EH (cell line): ENCODE data around the gene CD47.

Source experiments
- DNase-seq: peaks from one replicate; pipeline ENCODE4 v3.0.0-alpha.2; 2015; ENCODE audit warnings: low read depth

CD47 gene

DNA sequence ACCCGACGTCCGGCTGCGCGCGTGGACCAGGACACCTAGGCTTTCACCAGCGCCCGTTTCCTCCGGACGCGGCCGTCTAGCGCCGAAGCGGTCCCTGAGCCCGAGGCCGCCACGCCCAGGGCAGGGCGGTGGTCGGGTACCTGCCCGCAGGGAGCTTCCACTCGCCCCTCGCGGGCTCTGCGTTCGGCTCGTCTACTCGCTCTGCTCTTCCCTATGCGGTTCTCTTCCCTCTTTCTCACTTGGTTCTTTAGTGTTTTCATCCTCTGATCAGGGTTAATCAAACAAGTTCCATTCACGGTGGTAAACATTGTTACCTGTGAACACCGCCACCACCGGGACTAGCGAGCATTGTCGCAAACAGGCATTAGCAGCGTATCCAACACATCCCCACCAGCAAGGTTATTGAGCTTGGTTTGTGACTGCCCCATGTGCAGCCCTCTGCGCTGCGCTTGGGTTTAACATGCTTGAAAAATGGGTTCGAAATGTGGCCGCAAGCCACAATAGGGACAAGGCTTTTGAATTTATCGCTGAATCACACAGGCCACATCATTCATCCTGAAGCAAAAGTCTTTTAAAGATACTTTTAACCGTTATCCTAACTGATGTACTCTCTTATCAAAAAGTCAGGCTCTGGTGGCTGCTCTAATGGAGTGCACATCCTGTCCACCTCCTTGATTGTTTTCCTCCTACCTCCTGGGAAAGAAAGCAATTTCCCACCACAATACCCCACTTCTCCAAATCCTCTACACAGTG is 843 bp upstream of the CD47 start:
- DNase-seq = no peak

DNA sequence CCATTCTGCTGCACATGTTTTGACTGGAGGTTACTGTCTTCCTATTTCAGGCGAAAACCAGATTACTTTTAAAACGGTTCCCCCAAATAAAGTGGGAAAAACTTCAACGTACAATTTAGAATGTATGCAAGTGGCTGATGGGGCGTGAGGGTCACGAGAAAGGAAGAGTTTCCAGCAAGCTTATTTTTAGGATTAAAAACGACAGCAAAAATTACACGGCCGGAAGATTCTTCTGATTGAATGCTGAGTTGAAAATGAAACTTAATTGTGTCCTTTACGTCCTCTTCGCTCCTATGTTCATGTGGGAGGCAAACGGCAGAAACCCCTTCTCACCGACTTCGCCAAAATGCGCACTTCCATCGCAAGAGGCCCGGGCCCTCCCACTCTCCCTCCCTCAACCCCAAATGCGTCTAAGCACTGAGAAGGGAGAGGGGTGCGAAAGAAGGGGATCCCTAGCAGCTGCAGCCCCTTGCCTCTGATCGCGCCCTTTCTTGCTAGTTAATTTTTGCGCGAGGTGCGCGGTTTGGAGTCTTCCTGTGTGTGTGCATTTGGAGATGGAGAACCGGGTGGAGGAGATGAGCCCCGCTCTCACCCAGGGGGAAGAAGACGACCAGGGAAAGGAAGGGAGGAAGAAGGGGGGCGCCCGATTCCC is 656 bp downstream of the CD47 start:
- peak; percentile 57 for DNase-seq

DNA sequence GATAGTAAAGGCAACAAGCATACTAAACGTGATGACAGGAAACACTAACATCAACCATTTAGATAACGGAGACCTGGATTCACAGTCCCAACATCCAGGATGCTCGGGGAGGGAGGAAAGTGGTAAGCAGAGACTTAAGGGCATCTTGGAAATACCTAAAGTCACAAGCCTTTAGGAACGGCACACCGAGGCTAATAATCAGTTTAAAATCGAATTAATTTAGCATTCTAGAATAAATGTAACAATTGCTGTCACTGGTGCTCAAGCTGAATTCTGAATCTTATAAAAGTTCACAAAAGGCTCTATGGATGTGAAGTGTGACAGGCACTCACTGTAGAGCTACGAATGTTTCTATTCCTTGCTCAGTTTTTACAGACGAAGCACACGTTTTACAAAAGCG is 1.3 kb downstream of the CD47 start:
- peak; percentile 7 for DNase-seq

DNA sequence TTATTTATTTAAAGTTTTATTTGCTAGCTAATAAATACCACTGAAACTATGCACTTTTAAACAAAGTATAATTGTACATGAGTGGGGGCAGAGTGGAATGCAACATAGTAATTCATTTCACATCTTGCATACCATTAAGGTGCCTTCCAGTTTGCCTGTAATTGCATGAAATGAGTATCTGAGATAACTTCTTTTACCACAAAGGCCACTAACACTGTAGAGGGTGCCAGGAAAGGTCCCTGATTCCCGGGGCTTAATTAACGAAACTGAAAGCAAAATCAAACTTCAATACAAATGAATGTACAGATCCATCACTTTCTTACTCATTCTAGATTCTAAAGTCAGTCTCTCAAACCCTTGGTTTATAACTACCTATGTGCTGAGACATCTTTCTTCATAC is 2.1 kb downstream of the CD47 start:
- DNase-seq = peak; percentile 65

DNA sequence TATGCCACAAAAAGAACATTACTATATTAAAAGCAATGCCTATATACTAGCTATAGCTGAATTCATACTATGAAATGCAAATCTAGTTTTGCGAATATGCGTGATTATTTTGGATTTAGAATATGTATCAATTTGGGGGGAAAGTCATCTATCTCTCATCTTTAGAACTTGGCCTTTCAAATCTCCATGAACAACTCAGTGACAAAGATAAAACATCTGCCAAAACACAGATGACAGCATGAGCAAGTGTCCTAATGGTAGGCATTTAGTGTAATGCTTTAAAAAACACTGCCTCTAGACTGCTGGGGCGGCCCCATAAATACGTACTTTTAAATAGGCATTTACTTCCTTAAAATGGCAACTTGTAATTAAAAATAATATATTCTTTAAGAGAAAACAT is 2.7 kb downstream of the CD47 start:
- peak; percentile 4 for DNase-seq

DNA sequence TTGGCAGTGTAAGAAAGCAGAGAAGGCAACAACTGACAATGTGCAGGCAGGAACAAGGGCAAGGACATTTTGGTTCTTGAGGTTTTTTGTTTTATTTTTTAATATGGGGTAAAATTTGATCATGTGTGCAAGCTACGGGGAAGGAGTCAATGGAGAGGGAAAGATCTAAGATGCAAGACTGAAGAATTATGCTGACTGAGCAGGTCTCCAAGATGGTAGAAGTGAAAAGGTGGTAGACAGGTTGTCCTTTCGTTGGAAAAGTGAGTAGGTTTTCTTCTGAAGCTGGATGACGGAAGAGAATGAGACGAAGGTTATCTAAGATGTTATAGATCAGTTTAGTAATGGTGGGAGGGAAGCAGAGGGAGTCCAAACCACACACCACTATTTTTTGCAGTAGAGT is 4.2 kb downstream of the CD47 start:
- no peak for DNase-seq

DNA sequence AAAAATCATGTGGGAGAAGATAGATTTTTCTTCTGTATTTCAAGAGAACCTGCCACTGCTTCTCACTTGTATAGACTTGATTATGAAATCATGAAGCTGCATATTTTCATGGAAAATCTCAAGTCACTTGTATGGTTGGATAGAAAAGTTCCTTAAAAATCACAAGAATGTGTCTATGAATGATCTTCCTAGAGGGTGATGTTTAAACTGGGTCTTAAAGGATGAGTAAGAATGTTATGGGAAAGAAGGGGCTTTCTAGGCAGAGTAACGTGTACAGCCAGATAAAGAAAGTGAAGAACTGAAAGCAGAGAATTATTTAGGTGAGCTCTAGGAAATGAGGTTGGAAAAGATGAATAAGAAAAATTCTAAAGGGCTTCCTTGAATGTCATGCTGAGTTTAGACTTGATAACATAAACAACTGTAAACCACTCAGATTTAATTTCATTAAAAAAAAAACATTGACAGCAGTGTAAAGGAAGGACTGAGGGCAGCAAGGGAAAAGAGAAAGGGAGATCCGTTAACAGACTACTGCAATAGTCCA is 5.0 kb downstream of the CD47 start:
- DNase-seq = peak; percentile 53

DNA sequence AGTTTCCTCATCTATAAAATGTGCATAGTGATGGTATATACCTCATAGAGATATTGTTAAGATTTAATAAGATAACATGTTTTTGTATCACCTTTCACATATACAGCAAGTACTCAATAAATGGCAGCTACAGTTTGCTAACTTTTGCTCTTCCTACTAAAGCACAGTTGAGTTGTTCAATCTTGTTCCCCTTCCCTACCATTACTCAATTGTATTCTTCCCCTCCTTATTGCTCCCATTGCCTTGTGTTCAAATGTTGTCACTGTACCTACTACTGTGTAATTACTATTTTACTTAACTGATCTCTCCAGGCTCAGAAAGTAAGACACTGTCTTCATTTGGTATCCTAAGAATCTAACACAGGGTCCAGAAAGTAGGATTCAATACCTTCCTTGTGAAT is 5.5 kb downstream of the CD47 start:
- DNase-seq = no peak

DNA sequence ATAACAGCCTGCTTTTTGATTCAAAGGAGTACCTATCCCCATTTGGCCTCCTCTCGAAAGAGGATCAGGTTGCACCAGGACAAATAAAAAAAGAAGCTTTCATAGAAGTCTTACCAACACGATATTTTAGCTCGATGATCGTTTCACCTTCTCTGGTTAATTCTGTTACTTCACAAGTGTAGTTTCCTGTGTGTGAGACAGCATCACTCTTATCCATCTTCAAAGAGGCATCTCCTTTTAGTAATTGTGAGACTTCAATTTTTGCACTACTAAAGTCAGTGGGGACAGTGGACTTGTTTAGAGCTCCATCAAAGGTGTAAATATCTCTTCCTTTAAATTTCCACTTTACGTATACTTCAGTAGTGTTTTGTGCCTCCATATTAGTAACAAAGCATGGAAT is 11.0 kb downstream of the CD47 start:
- no peak for DNase-seq

DNA sequence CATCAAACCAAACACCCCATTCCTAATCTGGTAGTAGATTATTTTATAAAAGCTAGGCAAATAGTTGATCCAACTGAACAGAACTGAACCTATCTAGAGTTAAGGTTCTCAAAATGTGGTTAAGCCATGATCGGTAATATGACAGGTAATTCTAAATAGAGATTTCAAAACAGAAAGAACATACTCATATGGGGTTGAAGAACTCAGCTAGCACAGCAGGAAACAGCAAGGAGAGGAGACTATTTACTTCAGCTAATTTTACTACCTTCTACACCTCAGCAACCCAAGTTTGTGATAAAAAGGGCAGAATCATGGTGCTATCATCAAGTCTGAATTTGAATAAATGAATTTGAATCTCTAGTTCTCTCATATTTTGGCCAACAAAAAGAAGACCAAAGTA is 11.8 kb downstream of the CD47 start:
- no peak for DNase-seq

DNA sequence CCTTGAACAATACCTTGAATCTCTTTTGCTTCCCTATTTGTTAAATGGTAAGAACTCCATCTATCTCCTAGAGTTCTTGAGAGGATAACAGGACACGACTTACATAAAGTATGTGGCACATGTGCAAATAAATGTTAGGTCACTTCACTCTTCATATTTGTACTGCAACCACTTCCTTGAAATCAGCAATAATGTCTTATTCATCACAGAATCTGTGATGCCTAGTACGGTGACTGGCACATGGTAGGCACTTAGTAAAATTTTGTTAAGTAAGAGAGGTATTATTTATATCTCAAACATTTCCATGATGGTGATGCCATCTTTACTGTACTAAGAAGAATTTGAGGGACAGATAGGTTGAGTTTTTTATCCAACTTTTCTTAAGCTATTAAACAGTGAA is 14.3 kb downstream of the CD47 start:
- DNase-seq = no peak

DNA sequence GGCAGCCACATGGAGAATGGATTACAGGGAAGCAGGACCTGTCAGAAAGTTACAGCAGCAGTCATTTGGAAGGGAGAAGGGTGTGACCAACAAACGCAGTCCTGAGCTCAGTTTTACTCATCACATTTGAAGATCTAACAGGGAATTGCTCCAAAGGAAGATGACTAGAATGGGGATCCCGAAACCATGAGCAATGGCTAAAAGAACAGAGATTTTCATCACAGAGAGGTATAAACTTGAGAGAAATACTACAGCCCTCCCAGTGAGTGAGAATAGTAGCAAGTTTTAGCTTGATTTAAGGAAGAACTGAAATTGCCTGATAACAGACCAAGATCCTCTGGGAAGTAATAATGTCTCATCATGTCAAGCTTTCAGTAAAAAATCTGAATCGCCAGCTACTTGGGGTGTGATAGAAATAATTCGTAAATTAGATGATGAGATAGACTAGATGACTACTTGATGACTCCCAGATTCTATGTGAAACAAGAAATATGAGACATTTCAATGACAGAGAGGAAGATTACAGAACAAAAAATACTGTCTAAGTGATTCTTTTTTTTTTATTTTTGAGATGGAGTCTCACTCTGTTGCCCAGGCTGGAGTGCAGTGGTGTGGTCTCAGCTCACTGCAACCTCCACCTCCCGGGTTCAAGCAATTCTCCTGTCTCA is 16.9 kb downstream of the CD47 start:
- DNase-seq = peak; percentile 23

DNA sequence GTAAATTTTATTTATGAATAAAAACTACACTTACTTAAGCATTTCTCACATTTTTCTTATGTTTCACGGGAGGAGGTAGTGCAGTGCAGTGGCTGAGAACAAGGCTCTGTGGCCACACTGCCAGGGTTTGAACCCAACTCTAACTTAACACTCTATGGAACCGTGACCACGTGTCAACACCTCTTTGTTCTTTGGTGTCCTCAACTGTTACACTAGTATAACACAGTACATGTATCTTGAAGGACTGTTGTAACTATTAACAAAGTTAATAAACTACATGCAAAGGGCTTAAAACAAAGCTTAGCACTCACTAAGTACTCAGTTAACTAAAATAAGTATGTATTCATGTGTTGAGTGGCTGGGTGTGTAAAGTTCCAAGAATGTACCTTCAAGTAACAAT is 19.5 kb downstream of the CD47 start:
- DNase-seq = no peak

DNA sequence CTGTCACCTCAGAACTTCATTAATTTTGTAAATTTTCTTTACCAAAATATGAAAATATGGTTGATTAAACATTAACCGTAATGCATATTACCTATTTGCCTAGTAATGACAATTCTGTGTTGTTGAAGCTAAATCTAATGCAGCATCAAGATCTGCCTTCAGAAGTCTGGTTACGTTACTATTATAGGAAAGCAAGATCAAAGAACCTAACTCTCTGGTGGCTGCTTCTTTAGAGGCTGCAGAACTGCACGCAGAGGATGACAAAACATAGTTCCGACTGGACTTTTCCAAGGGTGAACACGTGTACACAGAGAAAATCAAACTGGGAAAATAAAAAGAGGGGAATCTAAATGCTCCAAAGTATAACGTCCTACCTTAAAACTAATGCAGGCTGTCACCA is 20.5 kb downstream of the CD47 start:
- DNase-seq = no peak

DNA sequence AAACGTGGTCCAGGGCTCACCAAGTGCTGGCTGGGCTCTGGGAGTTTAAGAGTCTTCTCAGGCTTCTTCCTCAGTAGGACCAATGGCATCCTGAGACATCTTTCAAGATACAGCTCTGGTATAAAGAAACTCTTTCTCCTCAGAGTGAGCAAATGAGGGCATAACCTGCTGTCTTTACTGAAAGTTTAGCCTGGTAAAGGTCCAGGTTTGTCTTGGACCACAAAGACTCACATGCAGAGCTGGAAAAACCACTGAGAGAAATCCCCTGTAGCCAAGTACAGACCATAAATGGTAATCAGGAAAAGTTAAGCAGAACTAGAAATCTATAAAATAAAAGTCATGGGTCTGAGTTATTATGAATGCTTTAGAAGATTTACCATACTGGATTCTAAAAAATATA is 23.1 kb downstream of the CD47 start:
- DNase-seq = no peak

DNA sequence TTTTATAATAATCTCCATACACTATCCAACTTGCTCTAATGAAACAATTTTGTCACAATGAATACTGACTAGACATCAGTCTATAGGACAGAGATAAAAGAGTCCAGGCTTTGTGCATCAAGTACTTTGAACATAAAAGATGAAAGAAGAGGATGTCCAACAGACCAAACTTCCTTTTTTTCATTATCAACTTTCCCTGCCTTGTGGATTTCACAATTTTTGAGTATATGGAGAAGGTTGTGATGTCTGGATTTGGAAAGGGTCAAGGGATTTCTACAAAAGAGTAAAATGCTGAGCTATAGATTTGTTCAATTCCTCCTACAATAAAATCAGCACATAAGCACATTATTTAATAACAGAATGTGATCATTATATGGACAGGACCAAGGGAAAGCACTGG is 25.7 kb downstream of the CD47 start:
- no peak for DNase-seq

DNA sequence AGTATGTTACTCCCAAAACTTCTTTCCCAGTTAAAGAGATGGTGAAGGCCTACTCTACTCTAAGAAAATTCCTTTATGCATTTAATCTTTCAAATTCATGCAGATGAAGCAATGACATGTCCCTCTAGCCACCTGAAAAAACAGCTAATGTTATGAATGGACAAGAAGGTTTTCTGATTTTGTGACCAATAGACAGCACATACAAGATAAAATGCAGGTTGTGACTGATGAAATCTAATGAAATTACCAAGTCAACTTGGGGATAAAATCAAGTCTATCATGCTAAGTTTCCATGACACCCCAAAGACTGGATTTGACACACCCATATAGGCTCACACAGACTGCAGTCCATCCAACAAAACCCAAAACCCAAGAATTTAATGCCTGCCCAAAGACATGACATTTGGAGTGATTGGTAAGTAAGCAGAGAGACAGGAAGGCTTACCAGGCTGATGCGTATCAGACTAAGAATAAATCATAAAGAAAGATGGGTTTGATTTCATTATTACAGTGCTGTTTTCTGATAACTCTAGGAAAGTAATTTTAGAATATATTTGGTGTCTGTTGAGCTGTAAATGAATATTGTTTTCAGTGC is 26.4 kb downstream of the CD47 start:
- DNase-seq = no peak

DNA sequence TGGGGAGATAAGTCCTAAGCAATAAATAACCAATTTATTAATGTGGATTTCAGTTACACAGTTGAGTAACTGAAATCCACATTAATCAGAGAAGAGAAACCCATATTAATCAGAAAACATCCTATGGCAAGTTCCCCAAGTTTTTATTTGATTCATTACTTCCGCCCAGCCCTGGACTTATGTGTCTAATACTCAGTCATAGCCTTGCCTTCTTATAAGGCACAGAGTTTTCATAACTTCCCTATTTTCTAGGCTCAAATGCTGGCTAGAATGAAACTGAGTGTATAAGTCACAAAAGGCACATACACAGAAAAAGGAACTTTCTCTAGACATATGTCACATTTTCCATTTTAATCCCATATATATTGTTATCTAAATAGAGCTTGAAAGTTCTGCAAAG is 28.8 kb downstream of the CD47 start:
- no peak for DNase-seq

DNA sequence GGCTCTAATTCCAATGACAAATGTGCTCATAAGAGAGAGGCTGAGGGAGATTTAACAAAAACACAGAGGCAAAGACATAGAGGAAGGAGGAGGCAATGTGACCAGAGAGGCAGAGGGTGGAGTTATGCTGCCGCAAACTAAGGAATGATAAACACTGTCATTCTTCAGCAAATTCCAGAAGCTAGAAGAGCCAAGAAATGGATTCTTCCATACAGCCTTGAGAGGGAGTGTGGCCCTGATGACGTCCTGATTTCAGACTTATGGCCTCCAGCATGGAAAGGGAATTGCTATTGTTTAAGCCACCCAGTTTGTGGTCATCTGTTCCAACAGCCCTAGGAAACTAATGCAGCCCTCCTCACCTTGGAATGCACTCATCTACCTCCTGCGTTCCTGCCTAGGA is 30.5 kb downstream of the CD47 start:
- peak; percentile 64 for DNase-seq

DNA sequence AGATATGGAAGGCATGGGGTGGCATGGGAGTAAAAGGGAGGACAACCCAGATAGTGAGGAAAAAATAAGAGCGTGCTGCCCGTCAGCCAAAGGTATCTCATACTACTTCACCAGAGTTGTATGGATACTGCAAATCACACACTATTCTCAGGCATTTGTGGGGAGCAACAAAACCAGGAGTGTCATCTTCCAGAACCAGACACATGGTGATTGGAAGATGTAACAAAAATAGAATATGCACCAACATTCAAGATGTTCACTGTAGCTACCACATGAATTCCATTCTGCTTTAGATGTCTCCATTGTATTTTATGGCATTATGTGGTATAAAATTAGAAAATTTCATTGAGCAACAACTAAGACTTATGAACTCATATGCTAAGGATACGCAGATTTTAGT is 34.9 kb downstream of the CD47 start:
- DNase-seq = no peak

DNA sequence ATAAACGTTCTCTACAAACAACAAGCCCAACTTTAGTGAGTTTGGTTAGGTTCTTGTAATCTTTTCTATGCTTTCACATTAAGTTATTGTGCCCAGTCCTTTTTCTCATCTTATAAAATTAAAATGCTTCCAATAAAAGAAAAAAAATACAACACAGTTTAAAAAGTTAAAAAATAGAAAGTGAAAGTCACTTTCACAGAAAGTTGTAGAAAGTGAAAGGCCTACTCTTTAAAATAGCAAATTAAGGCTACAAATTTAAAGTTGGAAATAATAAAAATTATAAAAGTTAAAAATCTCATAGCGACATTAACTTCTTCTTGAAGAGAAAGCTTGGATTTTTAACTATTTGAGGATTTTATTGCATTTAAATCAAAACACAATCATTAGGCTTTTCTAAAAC is 35.9 kb downstream of the CD47 start:
- no peak for DNase-seq

DNA sequence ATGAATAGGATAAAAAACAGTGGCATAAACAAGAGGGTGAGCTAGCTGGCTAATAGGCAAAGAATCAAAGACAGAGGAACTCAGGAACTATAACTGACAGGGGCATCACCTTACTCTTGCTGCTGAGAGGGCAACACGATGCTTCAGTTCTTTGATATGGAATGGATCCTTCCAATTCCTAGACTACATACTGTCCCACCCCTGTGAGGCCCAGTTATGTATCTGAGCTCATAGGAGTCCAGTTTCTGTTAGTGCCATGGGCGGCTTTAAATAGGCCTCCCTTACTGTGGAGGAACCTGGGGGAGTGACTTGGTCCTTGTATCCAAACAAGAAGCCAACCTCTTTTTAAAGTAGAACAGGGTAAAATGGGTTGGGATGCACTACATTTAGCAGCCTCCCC is 37.3 kb downstream of the CD47 start:
- no peak for DNase-seq

DNA sequence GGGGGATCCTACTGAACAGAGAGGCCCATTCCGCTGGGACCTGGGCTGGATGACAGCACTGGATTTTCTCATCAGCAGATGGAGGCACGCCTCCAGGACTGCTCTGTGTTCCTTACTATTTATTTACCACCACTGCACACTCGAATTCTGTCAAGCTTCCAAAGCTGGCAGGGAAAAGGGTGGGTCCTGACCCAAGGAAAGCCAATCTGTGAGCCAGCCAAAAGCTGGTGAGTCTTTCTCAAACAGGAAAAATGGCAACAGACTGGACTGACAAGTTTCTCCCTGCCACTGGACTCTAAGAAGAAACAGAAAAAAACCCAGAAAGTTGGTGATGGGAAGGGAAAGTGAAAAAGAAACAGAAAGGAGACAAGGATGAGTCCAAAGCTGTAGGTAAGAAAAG is 37.8 kb downstream of the CD47 start:
- DNase-seq = no peak
